ENCODE data around the gene SAE1. TPM values are rescaled to one million over a fixed set of nuclear protein-coding genes. Genes with fewer than 3 reads are reported as not detected.

The SAE1 gene
- total and polyA plus RNA-seq, 2 of the 4 experiments (the other 2 are of a cell fraction) = 165 to 184 TPM

- no peak for TF ChIP-seq MAZ (IDR thresholded peaks at IDR 0.05; ENCODE audit: borderline replicate concordance, low read depth, low read length)
- no peak for TF ChIP-seq MAFK (IDR thresholded peaks at IDR 0.05; ENCODE audit: low read depth, low read length)
- TF ChIP-seq CEBPB (IDR thresholded peaks at IDR 0.05; ENCODE audit: low read depth, low read length) = no peak
- TF ChIP-seq NFE2L2 (IDR thresholded peaks at IDR 0.05; ENCODE audit: low read depth, low read length) = no peak
- TF ChIP-seq, protein P1, sequence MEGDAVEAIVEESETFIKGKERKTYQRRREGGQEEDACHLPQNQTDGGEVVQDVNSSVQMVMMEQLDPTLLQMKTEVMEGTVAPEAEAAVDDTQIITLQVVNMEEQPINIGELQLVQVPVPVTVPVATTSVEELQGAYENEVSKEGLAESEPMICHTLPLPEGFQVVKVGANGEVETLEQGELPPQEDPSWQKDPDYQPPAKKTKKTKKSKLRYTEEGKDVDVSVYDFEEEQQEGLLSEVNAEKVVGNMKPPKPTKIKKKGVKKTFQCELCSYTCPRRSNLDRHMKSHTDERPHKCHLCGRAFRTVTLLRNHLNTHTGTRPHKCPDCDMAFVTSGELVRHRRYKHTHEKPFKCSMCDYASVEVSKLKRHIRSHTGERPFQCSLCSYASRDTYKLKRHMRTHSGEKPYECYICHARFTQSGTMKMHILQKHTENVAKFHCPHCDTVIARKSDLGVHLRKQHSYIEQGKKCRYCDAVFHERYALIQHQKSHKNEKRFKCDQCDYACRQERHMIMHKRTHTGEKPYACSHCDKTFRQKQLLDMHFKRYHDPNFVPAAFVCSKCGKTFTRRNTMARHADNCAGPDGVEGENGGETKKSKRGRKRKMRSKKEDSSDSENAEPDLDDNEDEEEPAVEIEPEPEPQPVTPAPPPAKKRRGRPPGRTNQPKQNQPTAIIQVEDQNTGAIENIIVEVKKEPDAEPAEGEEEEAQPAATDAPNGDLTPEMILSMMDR (conservative IDR thresholded peaks at IDR 0.05; ENCODE audit: low read depth, low read length) = no peak
- TF ChIP-seq FOS (IDR thresholded peaks at IDR 0.05; ENCODE audit: low read depth, low read length) = no peak
- no peak for TF ChIP-seq RCOR1 (IDR thresholded peaks at IDR 0.05; ENCODE audit: insufficient replicate concordance, low read length)
- TF ChIP-seq, protein P2, sequence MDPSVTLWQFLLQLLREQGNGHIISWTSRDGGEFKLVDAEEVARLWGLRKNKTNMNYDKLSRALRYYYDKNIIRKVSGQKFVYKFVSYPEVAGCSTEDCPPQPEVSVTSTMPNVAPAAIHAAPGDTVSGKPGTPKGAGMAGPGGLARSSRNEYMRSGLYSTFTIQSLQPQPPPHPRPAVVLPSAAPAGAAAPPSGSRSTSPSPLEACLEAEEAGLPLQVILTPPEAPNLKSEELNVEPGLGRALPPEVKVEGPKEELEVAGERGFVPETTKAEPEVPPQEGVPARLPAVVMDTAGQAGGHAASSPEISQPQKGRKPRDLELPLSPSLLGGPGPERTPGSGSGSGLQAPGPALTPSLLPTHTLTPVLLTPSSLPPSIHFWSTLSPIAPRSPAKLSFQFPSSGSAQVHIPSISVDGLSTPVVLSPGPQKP (IDR thresholded peaks at IDR 0.05; ENCODE audit: borderline replicate concordance, low read depth, low read length) = no peak
- no peak for TF ChIP-seq BHLHE40 (IDR thresholded peaks at IDR 0.05; ENCODE audit: low read depth, low read length)
- no peak for TF ChIP-seq SMC3 (IDR thresholded peaks at IDR 0.05; ENCODE audit: low read depth, low read length)
- TF ChIP-seq, protein P3, sequence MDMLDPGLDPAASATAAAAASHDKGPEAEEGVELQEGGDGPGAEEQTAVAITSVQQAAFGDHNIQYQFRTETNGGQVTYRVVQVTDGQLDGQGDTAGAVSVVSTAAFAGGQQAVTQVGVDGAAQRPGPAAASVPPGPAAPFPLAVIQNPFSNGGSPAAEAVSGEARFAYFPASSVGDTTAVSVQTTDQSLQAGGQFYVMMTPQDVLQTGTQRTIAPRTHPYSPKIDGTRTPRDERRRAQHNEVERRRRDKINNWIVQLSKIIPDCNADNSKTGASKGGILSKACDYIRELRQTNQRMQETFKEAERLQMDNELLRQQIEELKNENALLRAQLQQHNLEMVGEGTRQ (IDR thresholded peaks at IDR 0.05; ENCODE audit: low read depth, low read length) = no peak
- TF ChIP-seq MXI1 (IDR thresholded peaks at IDR 0.05; ENCODE audit: borderline replicate concordance, low read depth, low read length) = no peak
- TF ChIP-seq CHD1 (IDR thresholded peaks at IDR 0.05; ENCODE audit: low read depth, low read length) = no peak
- TF ChIP-seq RAD21 (IDR thresholded peaks at IDR 0.05; ENCODE audit: low read length) = no peak
- no peak for TF ChIP-seq RFX5 (IDR thresholded peaks at IDR 0.05; ENCODE audit: low read depth, low read length)
- no peak for TF ChIP-seq POLR2A (IDR thresholded peaks at IDR 0.05; ENCODE audit: low read depth, low read length)
- Histone ChIP-seq H2AK5ac (ENCODE audit: low read depth, low read length) (no peak overlapping the region), H3K4me1 (ENCODE audit: control insufficient read depth, insufficient read depth, low read length) (peaks cover 8% of the 10 kb centered on the region), H3K18ac (ENCODE audit: low read depth, low read length) (no peak overlapping the region), H3K27ac (ENCODE audit: insufficient read depth, low read length) (no peak overlapping the region), H3K4me3 (ENCODE audit: insufficient read depth, low read depth, low read length) (no peak overlapping the region), H3K27me3 (ENCODE audit: control insufficient read depth, insufficient read depth, low read length) (no peaks in the 10 kb centered on the region), H3K36me3 (ENCODE audit: control insufficient read depth, insufficient read depth, low read length) (peaks cover 30% of the 10 kb centered on the region), H4K8ac (ENCODE audit: low read depth in 2 of 2, low read length in 2 of 2) (no peak overlapping the region), H2BK20ac (ENCODE audit: low read depth, low read length) (no peak overlapping the region), H2BK120ac (ENCODE audit: low read depth, low read length) (no peak overlapping the region), H2BK5ac (ENCODE audit: low read depth, low read length, poor library complexity, severe bottlenecking) (peak overlapping the region; percentile 27), H3K4me2 (ENCODE audit: low read depth, low read length) (no peak overlapping the region), H3K14ac (replicated peaks; ENCODE audit: low read depth, low read length) (no peak overlapping the region), H4K20me1 (ENCODE audit: insufficient read depth, low read length) (peaks cover 7% of the 10 kb centered on the region), H2BK15ac (ENCODE audit: low read depth, low read length) (no peak overlapping the region), H3K56ac (ENCODE audit: extremely low read depth, insufficient read depth, low read length) (no peak overlapping the region), H3K79me1 (ENCODE audit: low read depth in 1 of 2, low read length in 2 of 2) (peaks cover 31 to 68% of the 10 kb centered on the region in 2 experiments), H3K9me1 (ENCODE audit: insufficient read depth, low read length) (no peaks in the 10 kb centered on the region), H4K5ac (ENCODE audit: low read depth, low read length) (no peak overlapping the region), H3K9ac (ENCODE audit: low read depth, low read length) (no peak overlapping the region), H2AK9ac (replicated peaks; ENCODE audit: low read depth, low read length, poor library complexity) (no peak overlapping the region), H3K4ac (ENCODE audit: low read depth, low read length) (no peak overlapping the region), H2AFZ (replicated peaks; ENCODE audit: low read length, poor library complexity) (no peak overlapping the region), H4K91ac (ENCODE audit: insufficient read depth, low read depth, low read length) (no peak overlapping the region), H3K23ac (ENCODE audit: low read depth, low read length) (0 out of 2 replicates have a peak overlapping the region, but pooled peaks have one; percentile 11), H3K9me3 (ENCODE audit: control insufficient read depth, insufficient read depth, low read length) (no peaks in the 10 kb centered on the region)
- no peak for DNase-seq
- no CpG with 5 or more reads among the region's 1 CpG for WGBS, 2 experiments (ENCODE audit: extremely low coverage in 2 of 2, insufficient read length in 1 of 2)
- in situ Hi-C loops (cut with MboI; ENCODE audit: low sequenced_read_pairs) (no loop called here), intact Hi-C loops (cut with micrococcal nuclease) (no loop called here), dilution Hi-C loops (cut with HindIII; ENCODE audit: low sequenced_read_pairs, unreplicated experiment) (no loop called here)
- ChIA-PET CTCF (interaction anchor here (2.1 kb wide), 1 partner anchor 95 kb away, joined by 6 read pairs; no protein-coding TSS in a partner anchor), POLR2A (ENCODE audit: unreplicated experiment) (no interaction called here)
- ATAC-seq (ENCODE audit: low read depth) = no peak
- no TSS peak for BruUV-seq (replicated peaks)
Observed at GRCh38 chr19:47152205-47152604, 21.6 kb downstream of the SAE1 start.

Data from IMR-90 (cell line).